GM10266 (cell line): ENCODE measurements around the gene ARHGEF11.
"Not testable (repeated sequence)": the region's sequence is repeated elsewhere in the genome, so short reads cannot be mapped to it uniquely, and the experiment has no call there.

Source experiments
- DNase-seq: peaks from one replicate; pipeline ENCODE4 v3.0.0; 2012; ENCODE audit errors: extremely low spot score
- TF ChIP-seq, protein P1 (sequence below): IDR thresholded peaks from 2 replicates; pipeline ENCODE4 v1.5.1; 2012; ENCODE audit warnings: mild to moderate bottlenecking, low read depth; ENCODE audit not compliant: control insufficient read depth, insufficient read depth; ENCODE audit errors: missing control alignments

ARHGEF11 gene

DNA sequence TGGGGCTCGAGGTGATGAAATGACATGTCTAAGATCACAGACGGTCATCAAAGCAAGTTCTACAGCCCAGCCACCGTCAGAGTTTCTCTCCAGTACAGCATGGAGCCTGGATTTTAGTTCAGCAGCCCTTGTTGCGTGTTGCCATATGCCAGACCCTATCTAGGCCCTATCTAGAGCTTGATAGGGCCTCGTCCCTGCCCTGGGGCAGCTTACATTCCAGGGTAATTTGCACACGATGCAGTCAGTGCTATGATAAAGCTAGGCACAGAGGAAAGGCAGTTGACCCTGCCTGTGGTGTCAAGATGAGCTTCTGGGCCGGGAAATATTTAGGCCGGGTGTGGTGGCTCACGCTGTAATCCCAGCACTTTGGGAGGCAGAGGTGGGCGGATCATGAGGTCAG is 35.2 kb upstream of the ARHGEF11 start:
- TF ChIP-seq, protein P1, sequence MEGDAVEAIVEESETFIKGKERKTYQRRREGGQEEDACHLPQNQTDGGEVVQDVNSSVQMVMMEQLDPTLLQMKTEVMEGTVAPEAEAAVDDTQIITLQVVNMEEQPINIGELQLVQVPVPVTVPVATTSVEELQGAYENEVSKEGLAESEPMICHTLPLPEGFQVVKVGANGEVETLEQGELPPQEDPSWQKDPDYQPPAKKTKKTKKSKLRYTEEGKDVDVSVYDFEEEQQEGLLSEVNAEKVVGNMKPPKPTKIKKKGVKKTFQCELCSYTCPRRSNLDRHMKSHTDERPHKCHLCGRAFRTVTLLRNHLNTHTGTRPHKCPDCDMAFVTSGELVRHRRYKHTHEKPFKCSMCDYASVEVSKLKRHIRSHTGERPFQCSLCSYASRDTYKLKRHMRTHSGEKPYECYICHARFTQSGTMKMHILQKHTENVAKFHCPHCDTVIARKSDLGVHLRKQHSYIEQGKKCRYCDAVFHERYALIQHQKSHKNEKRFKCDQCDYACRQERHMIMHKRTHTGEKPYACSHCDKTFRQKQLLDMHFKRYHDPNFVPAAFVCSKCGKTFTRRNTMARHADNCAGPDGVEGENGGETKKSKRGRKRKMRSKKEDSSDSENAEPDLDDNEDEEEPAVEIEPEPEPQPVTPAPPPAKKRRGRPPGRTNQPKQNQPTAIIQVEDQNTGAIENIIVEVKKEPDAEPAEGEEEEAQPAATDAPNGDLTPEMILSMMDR: no peak
- no peak for DNase-seq

DNA sequence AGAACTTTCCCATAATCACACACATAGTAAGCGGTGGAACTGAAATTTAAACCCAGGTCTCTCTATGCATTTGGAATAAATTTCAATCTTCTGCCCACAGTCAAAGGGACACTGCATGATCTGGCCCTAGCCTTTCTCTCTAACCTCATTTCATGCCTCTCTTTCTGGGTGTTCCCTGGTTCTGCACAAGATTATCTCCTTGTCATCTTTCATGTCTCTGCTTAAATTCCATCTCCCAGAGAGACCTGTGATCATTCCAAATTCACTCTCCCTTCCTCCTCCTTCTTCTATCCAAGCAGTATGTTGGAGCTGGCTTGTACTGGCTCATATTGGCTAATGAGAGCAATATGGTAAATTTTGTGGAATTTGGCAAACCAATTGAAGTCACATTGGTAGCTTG is 31.9 kb upstream of the ARHGEF11 start:
- DNase-seq: no peak
- TF ChIP-seq, protein P1: no peak

DNA sequence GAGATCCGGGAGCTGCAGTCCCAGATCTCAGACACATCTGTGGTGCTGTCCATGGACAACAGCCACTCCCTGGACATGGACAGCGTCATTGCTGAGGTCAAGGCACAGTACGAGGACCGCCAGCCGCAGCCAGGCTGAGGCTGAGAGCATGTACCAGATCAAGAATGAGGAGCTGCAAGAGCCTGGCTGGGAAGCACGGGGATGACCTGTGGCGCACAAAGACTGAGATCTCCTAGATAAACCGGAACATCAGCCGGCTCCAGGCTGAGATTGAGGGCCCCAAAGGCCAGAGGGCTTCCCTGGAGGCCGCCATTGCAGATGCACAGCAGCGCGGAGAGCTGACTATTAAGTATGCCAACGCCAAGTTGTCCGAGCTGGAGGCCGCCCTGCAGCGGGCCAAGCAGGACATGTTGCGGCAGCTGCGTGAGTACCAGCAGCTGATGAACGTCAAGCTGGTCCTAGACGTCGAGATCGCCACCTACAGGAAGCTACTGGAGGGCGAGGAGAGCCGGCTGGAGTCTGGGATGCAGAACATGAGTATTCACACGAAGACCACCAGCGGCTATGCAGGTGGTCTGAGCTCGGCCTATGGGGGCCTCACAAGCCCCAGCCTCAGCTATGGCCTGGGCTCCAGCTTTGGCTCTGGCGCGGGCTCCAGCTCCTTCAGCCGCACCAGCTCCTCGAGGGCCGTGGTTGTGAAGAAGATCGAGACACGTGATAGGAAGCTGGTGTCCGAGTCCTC is 28.6 kb upstream of the ARHGEF11 start:
- TF ChIP-seq, protein P1: peak; percentile 50
- no peak for DNase-seq

DNA sequence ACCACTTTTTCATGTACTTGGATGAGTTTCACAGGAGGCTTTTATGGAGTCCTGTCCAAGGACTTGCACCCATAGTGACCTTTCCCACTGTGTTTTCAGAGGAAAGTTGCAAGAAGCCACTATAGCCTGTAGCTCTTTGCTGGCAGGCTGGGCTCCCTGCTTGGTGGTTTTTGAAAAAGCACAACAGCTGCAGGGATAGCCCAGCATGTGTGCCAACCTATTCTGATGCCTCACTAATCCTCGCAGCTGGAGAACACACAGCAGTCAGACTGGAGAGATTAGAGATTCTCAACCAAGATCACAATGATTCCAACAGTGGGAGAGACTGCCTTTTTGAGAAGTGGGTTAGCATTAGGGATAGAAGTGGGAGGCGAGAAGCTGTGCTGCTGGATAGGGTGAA is 24.1 kb upstream of the ARHGEF11 start:
- no peak for DNase-seq
- TF ChIP-seq, protein P1: no peak

DNA sequence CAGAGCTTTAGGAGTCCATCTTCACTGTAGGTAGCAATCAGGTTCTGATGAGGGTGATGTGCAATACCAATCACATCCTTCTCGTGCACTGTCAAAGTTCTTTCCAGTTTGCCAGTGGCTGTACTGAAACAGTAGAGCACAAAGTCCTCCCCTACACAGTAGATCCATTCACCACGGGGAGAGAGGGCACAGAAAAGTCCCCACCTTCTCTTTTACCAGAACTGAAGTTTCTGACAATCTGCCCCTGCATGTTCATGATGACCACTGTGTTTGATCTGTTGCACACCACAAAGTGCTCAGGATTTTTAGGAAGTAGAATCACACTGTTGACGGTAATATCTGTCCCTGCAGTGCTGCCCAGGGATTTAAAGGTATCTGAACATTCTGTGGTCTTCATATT is 13.7 kb upstream of the ARHGEF11 start:
- DNase-seq: not testable (repeated sequence)

DNA sequence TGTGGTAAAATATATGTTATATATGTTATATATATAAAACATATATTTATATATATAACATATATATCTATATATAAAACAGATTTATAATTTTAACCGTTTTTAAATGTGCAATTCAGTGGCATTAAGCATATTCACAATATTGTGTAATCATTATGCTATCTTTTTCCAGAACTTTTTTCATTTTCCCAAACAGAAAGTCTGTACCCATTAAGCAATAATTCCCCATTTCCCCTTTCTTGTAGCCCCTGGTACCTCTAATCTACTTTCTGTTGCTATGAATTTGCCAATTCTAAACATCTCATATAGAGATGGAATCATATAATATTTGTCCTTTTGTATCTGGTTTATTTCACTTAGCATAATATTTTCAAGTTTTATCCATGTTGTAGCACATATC is 10.7 kb upstream of the ARHGEF11 start:
- TF ChIP-seq, protein P1: no peak
- DNase-seq: no peak

DNA sequence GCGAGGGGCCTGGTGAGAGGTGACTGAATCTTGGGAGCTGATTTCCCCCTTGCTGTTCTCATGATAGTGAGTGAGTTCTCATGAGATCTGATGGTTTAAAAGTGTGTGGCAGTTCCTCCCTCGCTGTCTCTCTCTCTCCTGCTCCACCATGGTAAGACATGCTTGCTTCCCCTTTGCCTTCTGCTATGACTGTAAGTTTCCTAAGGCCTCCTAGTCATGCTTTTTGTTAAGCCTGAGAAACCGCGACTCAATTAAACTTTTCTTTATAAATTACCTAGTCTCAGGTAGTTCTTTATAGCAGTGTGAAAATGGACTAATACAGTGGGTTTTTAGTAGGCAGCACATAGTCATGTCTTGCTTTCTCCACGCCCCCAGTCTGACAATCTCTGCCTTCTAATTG is 10.2 kb upstream of the ARHGEF11 start:
- not testable (repeated sequence) for DNase-seq

DNA sequence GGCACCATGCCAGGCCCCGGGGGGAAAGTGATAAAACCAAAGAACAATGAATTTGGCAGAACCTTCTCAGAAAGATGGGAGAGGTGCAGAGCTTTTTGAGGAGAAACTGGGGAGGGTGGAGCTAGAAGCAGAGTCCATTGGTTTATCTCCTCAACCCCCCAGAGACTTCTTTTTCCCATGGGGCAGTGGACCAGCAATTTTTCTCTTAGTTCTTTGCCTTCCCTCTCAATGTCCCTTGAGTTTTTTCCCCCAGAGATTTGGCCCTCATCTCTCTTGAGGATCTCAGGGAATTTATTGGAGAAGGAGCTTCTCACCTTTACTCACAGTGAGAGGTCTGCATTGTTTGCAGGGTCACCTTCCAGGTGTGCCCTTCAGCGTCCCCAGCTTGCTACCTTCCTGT is 5.3 kb upstream of the ARHGEF11 start:
- DNase-seq: no peak
- TF ChIP-seq, protein P1: no peak

DNA sequence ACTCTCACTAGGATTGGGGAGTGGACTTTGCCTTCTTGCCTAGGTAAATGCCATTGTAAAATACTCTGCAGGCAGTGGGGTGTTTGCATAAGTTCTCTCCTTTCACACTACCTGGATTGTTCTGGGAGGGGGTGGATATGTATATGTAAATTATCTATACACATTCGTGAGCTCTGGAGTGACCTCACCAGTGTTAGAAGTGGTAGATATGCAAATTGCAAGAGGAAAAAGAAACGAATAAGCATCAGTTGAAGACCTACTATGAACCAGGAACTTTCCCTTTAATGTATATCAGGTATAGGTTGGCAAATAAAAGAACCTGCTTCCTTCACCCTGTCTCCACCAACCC is 1.5 kb upstream of the ARHGEF11 start:
- no peak for DNase-seq
- TF ChIP-seq, protein P1: no peak
